Transverse colon (tissue), 4 donors: Measurements from ENCODE around the gene PIAS4. TPM values are rescaled to one million over a fixed set of nuclear protein-coding genes. Genes with fewer than 3 reads are reported as not detected.

Experiments used
- DNase-seq: peaks from one replicate; pipeline ENCODE4 v3.0.0-alpha.2; 2019
- H3K27ac ChIP-seq, 4 donors: fragments of 200-600 bp; sonication (generic); 2 replicates each; pipeline ENCODE4 v1.5.1; 2016 to 2018; ENCODE audit warnings: inconsistent platforms in 4 of 4
- H3K27me3 ChIP-seq: fragments of 200-600 bp; sonication (generic); 2 replicates; pipeline ENCODE4 v1.5.1; 2017; ENCODE audit warnings: inconsistent platforms
- H3K36me3 ChIP-seq, 4 donors: fragments of 200-600 bp; sonication (generic); 2 replicates each; pipeline ENCODE4 v1.5.1; 2017 to 2019; ENCODE audit warnings: inconsistent platforms in 4 of 4
- H3K4me1 ChIP-seq, 4 donors: fragments of 200-600 bp; sonication (generic); 2 replicates each; pipeline ENCODE4 v1.5.1; 2017 to 2020; ENCODE audit warnings: inconsistent platforms in 4 of 4
- H3K4me3 ChIP-seq, 4 donors: fragments of 200-600 bp; sonication (generic); 1 replicate in 1 of 4; 2 replicates in 3 of 4; pipeline versions ENCODE4 v1.5.1 to v1.6.1; 2017 to 2019; ENCODE audit warnings: inconsistent platforms in 4 of 4
- H3K9me3 ChIP-seq, 2 donors: fragments of 200-600 bp; sonication (generic); 2 replicates each; pipeline ENCODE4 v1.5.1; 2017 to 2019; ENCODE audit warnings: inconsistent platforms in 2 of 2
- CTCF ChIP-seq, 5 experiments: fragments of 200-600 bp in 3 of 5; fragments of 450-650 bp in 2 of 5; sonication (generic) in 3 of 5; IDR thresholded peaks; 1 replicate in 2 of 5; 2 replicates in 3 of 5; pipeline ENCODE4 v1.5.1; 2016 to 2017; ENCODE audit warnings: antibody characterized with exemption in 5 of 5, inconsistent platforms in 3 of 5, mild to moderate bottlenecking in 2 of 5, moderate library complexity in 1 of 5
- EP300 ChIP-seq: sonication (generic); formaldehyde crosslinking; IDR thresholded peaks from one replicate; pipeline ENCODE4 v1.6.1; 2017; ENCODE audit warnings: antibody characterized with exemption, low read depth
- POLR2A ChIP-seq: fragments of 450-650 bp; IDR thresholded peaks from one replicate; pipeline ENCODE4 v1.6.1; 2016; ENCODE audit warnings: antibody characterized with exemption, mild to moderate bottlenecking, moderate library complexity
- POLR2AphosphoS5 ChIP-seq, 3 donors: sonication (generic); formaldehyde crosslinking; IDR thresholded peaks; one replicate each; pipeline ENCODE4 v1.6.1; 2016; ENCODE audit warnings: antibody characterized with exemption in 3 of 3
- WGBS, 2 donors: methylation state at CpG; one replicate each; pipeline ENCODE4 v1.1.5; 2018; ENCODE audit warnings: low coverage in 1 of 2; 5-methylcytosine and 5-hydroxymethylcytosine counted together
- in situ Hi-C, 4 donors: fragments of 200-750 bp; cut with MboI; loops; one replicate each; pipeline versions ENCODE4 v1.15.0 to v1.15.1; 2017; ENCODE audit warnings: low sequenced_read_pairs in 3 of 4, low pct_ligation_motif_present in 1 of 4, low pct_unique_long_range_greater_than_20kb in 1 of 4
- intact Hi-C: fragments of 100-400 bp; cut with DNase I; formaldehyde crosslinking; loops from one replicate; pipeline ENCODE4 v1.15.1; 2023; ENCODE audit warnings: low total_unique reads
- total RNA-seq, 4 donors: library from RNA; depleted of rRNA; stranded (reverse); fragments of >200 nt; gene quantifications; one replicate each; pipeline ENCODE4 v1.1.0, GENCODE V29; 2016

PIAS4 gene
- total RNA-seq, 4 donors from 2014 or later: 15.5 to 110 (median 23.0) TPM

- H3K27ac ChIP-seq: no peak overlapping the region
- TF ChIP-seq POLR2A: no peak
- TF ChIP-seq CTCF (IDR thresholded peaks at IDR 0.05): no peak
- no peak for TF ChIP-seq POLR2AphosphoS5 (IDR thresholded peaks at IDR 0.05)
- TF ChIP-seq EP300: no peak
- H3K36me3 ChIP-seq: no peaks in the 10 kb centered on the region
- 73 to 85% methylated on average over 2 to 9 of the region's 9 CpGs for WGBS, 2 donors
- H3K9me3 ChIP-seq: no peaks in the 10 kb centered on the region
- H3K27me3 ChIP-seq: no peaks in the 10 kb centered on the region
- in situ Hi-C loops: no loop called here
- intact Hi-C loops: no loop called here
- no peak overlapping the region for H3K4me3 ChIP-seq
- H3K4me1 ChIP-seq: peaks cover 10 to 26% (median 18%) of the 10 kb centered on the region in 4 donors
- DNase-seq: no peak
These were observed 67.8 kb downstream of the PIAS4 start for GRCh38 chr19:4075373-4075772.

- H3K27me3 ChIP-seq: no peaks in the 10 kb centered on the region
- in situ Hi-C loops (no loop called here), intact Hi-C loops (no loop called here)
- DNase-seq: no peak
- peaks cover 10 to 26% (median 18%) of the 10 kb centered on the region in 4 donors for H3K4me1 ChIP-seq
- TF ChIP-seq POLR2AphosphoS5 (IDR thresholded peaks at IDR 0.05) (no peak), EP300 (no peak), CTCF (IDR thresholded peaks at IDR 0.05) (no peak), POLR2A (no peak)
- H3K4me3 ChIP-seq: no peak overlapping the region
- no peaks in the 10 kb centered on the region for H3K36me3 ChIP-seq
- WGBS, 2 donors: 93% methylated on average over 3 of the region's 3 CpGs; no CpG with 5 or more reads in 1 of the 2 donors
- H3K27ac ChIP-seq: peak overlapping the region; percentile 85 to 91 (median 86)
- H3K9me3 ChIP-seq: no peaks in the 10 kb centered on the region
These were observed 69.5 kb downstream of the PIAS4 start for GRCh38 chr19:4077007-4077374.

- Histone ChIP-seq H3K4me1 (peaks cover 10 to 26% (median 18%) of the 10 kb centered on the region in 4 donors), H3K27me3 (no peaks in the 10 kb centered on the region), H3K36me3 (no peaks in the 10 kb centered on the region), H3K4me3 (peak overlapping the region; percentile 37 to 60 (median 46)), H3K27ac (peak overlapping the region; percentile 85 to 91 (median 86)), H3K9me3 (no peaks in the 10 kb centered on the region)
- WGBS, 2 donors: 9% methylated on average over 30 of the region's 33 CpGs; no CpG with 5 or more reads in 1 of the 2 donors
- DNase-seq: peak; percentile 86
- in situ Hi-C loops (no loop called here), intact Hi-C loops (no loop called here)
- TF ChIP-seq EP300 (no peak), POLR2A (peak; percentile 30), POLR2AphosphoS5 (IDR thresholded peaks at IDR 0.05) (peak in 2 of 3 donors; percentile 1 to 21), CTCF (IDR thresholded peaks at IDR 0.05) (no peak)
These were observed 70.5 kb downstream of the PIAS4 start for GRCh38 chr19:4077800-4078684.

- Histone ChIP-seq H3K36me3 (no peaks in the 10 kb centered on the region), H3K4me1 (peaks cover 19 to 46% (median 32%) of the 10 kb centered on the region in 4 donors), H3K27ac (no peak overlapping the region), H3K4me3 (no peak overlapping the region), H3K27me3 (no peaks in the 10 kb centered on the region), H3K9me3 (no peaks in the 10 kb centered on the region)
- DNase-seq: no peak
- in situ Hi-C loops (no loop called here), intact Hi-C loops (no loop called here)
- no peak for TF ChIP-seq CTCF (IDR thresholded peaks at IDR 0.05)
- no peak for TF ChIP-seq POLR2AphosphoS5 (IDR thresholded peaks at IDR 0.05)
- TF ChIP-seq EP300: no peak
- TF ChIP-seq POLR2A: no peak
- WGBS, 2 donors: 81 to 83% methylated on average over 2 to 6 of the region's 6 CpGs
These were observed 72.9 kb downstream of the PIAS4 start for GRCh38 chr19:4080473-4080872.
